ENCODE measurements around the gene CRIM1. TPM values are rescaled to one million over a fixed set of nuclear protein-coding genes. Genes with fewer than 3 reads are reported as not detected.
A peak's percentile ranks its signal among the peaks of the same experiment; 100 is the strongest.

The CRIM1 gene
- total RNA-seq, 1 experiment from 2014 or later = 133 TPM

GRCh38 chr2:36578343-36579296 is 223.0 kb downstream of the CRIM1 start:
- Histone ChIP-seq H3K4me1 (replicated peaks; ENCODE audit: insufficient read depth) (peaks cover 26% of the 10 kb centered on the region), H3K4me2 (peak overlapping the region; percentile 36), H3K9me3 (ENCODE audit: insufficient read depth, low read depth) (no peaks in the 10 kb centered on the region), H3K36me3 (ENCODE audit: low read depth) (peaks cover 63% of the 10 kb centered on the region), H3K9me2 (ENCODE audit: insufficient read depth) (no peaks in the 10 kb centered on the region), H4K20me1 (ENCODE audit: insufficient read depth) (no peaks in the 10 kb centered on the region), H2AFZ (no peak overlapping the region), H3K27me3 (ENCODE audit: insufficient read depth, low read depth) (no peaks in the 10 kb centered on the region), H3K4me3 (no peak overlapping the region), H3K27ac (peak overlapping the region; percentile 62), H3F3A (ENCODE audit: insufficient read depth, low read depth) (peaks cover 21% of the 10 kb centered on the region), H3K79me2 (ENCODE audit: low read depth) (no peaks in the 10 kb centered on the region)
- TSS peak; percentile 6 for BruUV-seq (replicated peaks)
- POLR2A ChIA-PET (ENCODE audit: unreplicated experiment) = no interaction called here
- intact Hi-C loops (cut with micrococcal nuclease; ENCODE audit: unreplicated experiment) = no loop called here
- CTCF ChIA-PET = no interaction called here
- TF ChIP-seq CTCF (conservative IDR thresholded peaks at IDR 0.05) (no peak), EZH2 (IDR thresholded peaks at IDR 0.05; ENCODE audit: low read depth) (no peak)
- DNase-seq = peak in 1 of 2 experiments; percentile 95

- Histone ChIP-seq H3K4me1 (replicated peaks; ENCODE audit: insufficient read depth) (peaks cover 26% of the 10 kb centered on the region), H3K27me3 (ENCODE audit: insufficient read depth, low read depth) (no peaks in the 10 kb centered on the region), H3K79me2 (ENCODE audit: low read depth) (no peaks in the 10 kb centered on the region), H3K9me3 (ENCODE audit: insufficient read depth, low read depth) (no peaks in the 10 kb centered on the region), H3K4me2 (peak overlapping the region; percentile 36), H3K4me3 (no peak overlapping the region), H4K20me1 (ENCODE audit: insufficient read depth) (no peaks in the 10 kb centered on the region), H3K9me2 (ENCODE audit: insufficient read depth) (no peaks in the 10 kb centered on the region), H3F3A (ENCODE audit: insufficient read depth, low read depth) (peaks cover 21% of the 10 kb centered on the region), H3K36me3 (ENCODE audit: low read depth) (peaks cover 56% of the 10 kb centered on the region), H3K27ac (peak overlapping the region; percentile 62), H2AFZ (no peak overlapping the region)
- no peak for DNase-seq
- no TSS peak for BruUV-seq (replicated peaks)
- TF ChIP-seq CTCF (conservative IDR thresholded peaks at IDR 0.05) = no peak
- TF ChIP-seq EZH2 (IDR thresholded peaks at IDR 0.05; ENCODE audit: low read depth) = no peak
- POLR2A ChIA-PET (ENCODE audit: unreplicated experiment) = no interaction called here
- intact Hi-C loops (cut with micrococcal nuclease; ENCODE audit: unreplicated experiment) = no loop called here
- CTCF ChIA-PET = no interaction called here
Measured at GRCh38 chr2:36579297-36579664, 223.7 kb downstream of the CRIM1 start.

GRCh38 chr2:36582538-36582937 is 227.0 kb downstream of the CRIM1 start:
- ChIA-PET POLR2A (ENCODE audit: unreplicated experiment) (no interaction called here), CTCF (no interaction called here)
- peaks cover 39% of the 10 kb centered on the region for H3K36me3 ChIP-seq (ENCODE audit: low read depth)

More at GRCh38 chr2:36582538-36582937, 227.0 kb downstream of the CRIM1 start:
- Histone ChIP-seq H3K4me1 (replicated peaks; ENCODE audit: insufficient read depth) (peaks cover 26% of the 10 kb centered on the region), H3K27ac (no peak overlapping the region), H3K4me2 (no peak overlapping the region), H4K20me1 (ENCODE audit: insufficient read depth) (no peaks in the 10 kb centered on the region), H3K9me2 (ENCODE audit: insufficient read depth) (no peaks in the 10 kb centered on the region), H2AFZ (no peak overlapping the region), H3K27me3 (ENCODE audit: insufficient read depth, low read depth) (no peaks in the 10 kb centered on the region), H3K79me2 (ENCODE audit: low read depth) (no peaks in the 10 kb centered on the region; the same call in 1 of the 2 replicates), H3K4me3 (no peak overlapping the region), H3F3A (ENCODE audit: insufficient read depth, low read depth) (peaks cover 21% of the 10 kb centered on the region), H3K9me3 (ENCODE audit: insufficient read depth, low read depth) (no peaks in the 10 kb centered on the region)
- intact Hi-C loops (cut with micrococcal nuclease; ENCODE audit: unreplicated experiment) = no loop called here
- TF ChIP-seq CTCF (conservative IDR thresholded peaks at IDR 0.05) = no peak
- TF ChIP-seq EZH2 (IDR thresholded peaks at IDR 0.05; ENCODE audit: low read depth) = no peak
- no peak for DNase-seq
- BruUV-seq (replicated peaks) = no TSS peak

All from PC-9 (cell line).